Activated CD4-positive, alpha-beta T cell treated with anti-CD3 and anti-CD28 coated beads, Interleukin-2, amount 50 U/mL, for 16 hours (primary cell): Measurements from ENCODE around the gene SLCO2A1.

Experiments
- DNase-seq: peaks from one replicate; pipeline ENCODE4 v3.0.0-alpha.2; 2020

SLCO2A1 gene

GRCh38 chr3:133894353-133895207, 135.1 kb downstream of the SLCO2A1 start:
- no peak for DNase-seq

GRCh38 chr3:133893683-133894352, 135.9 kb downstream of the SLCO2A1 start:
- DNase-seq: no peak

GRCh38 chr3:133892541-133893231, 137.0 kb downstream of the SLCO2A1 start:
- no peak for DNase-seq

GRCh38 chr3:133891662-133892378, 137.9 kb downstream of the SLCO2A1 start:
- DNase-seq: no peak

- no peak for DNase-seq
Measured at GRCh38 chr3:133890972-133891644, 138.6 kb downstream of the SLCO2A1 start.

- DNase-seq: no peak
Measured at GRCh38 chr3:133890037-133890436, 139.7 kb downstream of the SLCO2A1 start.

- DNase-seq: no peak
Measured at GRCh38 chr3:133888726-133889340, 140.9 kb downstream of the SLCO2A1 start.

GRCh38 chr3:133887803-133888703, 141.7 kb downstream of the SLCO2A1 start:
- DNase-seq: no peak

- no peak for DNase-seq
Measured at GRCh38 chr3:133887074-133887802, 142.5 kb downstream of the SLCO2A1 start.

- no peak for DNase-seq
Measured at GRCh38 chr3:133886031-133886722, 143.5 kb downstream of the SLCO2A1 start.

GRCh38 chr3:133884887-133885711, 144.6 kb downstream of the SLCO2A1 start:
- DNase-seq: no peak

- DNase-seq: no peak
Measured at GRCh38 chr3:133884054-133884886, 145.5 kb downstream of the SLCO2A1 start.

GRCh38 chr3:133883641-133884040, 146.1 kb downstream of the SLCO2A1 start:
- DNase-seq: no peak

- DNase-seq: no peak
Measured at GRCh38 chr3:133882986-133883586, 146.6 kb downstream of the SLCO2A1 start.

GRCh38 chr3:133881939-133882825, 147.5 kb downstream of the SLCO2A1 start:
- no peak for DNase-seq

- DNase-seq: no peak
Measured at GRCh38 chr3:133881492-133881891, 148.2 kb downstream of the SLCO2A1 start.
